AG10803 (cell line): ENCODE data around the gene EFCAB9.
A peak's percentile ranks its signal among the peaks of the same experiment; 100 is the strongest.
"Not testable (repeated sequence)": the region's sequence is repeated elsewhere in the genome, so short reads cannot be mapped to it uniquely, and the experiment has no call there.

Experiments
- DNase-seq: peaks from one replicate; pipeline ENCODE4 v3.0.0; 2010; ENCODE audit warnings: low read depth
- H3K4me3 ChIP-seq: 2 replicates; pipeline ENCODE4 v1.5.1; 2011; ENCODE audit warnings: mild to moderate bottlenecking, low read length, control low read depth
- TF ChIP-seq, protein P1 (sequence below): conservative IDR thresholded peaks from 2 replicates; pipeline ENCODE4 v1.5.1; 2011; ENCODE audit warnings: mild to moderate bottlenecking, low read length, control low read depth, inconsistent platforms

Gene EFCAB9

GRCh38 chr5:172148381-172148780 is 45.6 kb upstream of the EFCAB9 start:
- no peak overlapping the region for H3K4me3 ChIP-seq
- DNase-seq, result no peak
- TF ChIP-seq, protein P1, sequence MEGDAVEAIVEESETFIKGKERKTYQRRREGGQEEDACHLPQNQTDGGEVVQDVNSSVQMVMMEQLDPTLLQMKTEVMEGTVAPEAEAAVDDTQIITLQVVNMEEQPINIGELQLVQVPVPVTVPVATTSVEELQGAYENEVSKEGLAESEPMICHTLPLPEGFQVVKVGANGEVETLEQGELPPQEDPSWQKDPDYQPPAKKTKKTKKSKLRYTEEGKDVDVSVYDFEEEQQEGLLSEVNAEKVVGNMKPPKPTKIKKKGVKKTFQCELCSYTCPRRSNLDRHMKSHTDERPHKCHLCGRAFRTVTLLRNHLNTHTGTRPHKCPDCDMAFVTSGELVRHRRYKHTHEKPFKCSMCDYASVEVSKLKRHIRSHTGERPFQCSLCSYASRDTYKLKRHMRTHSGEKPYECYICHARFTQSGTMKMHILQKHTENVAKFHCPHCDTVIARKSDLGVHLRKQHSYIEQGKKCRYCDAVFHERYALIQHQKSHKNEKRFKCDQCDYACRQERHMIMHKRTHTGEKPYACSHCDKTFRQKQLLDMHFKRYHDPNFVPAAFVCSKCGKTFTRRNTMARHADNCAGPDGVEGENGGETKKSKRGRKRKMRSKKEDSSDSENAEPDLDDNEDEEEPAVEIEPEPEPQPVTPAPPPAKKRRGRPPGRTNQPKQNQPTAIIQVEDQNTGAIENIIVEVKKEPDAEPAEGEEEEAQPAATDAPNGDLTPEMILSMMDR, result no peak

- DNase-seq, result peak; percentile 68
- no peak overlapping the region for H3K4me3 ChIP-seq
- TF ChIP-seq, protein P1, result no peak
These were observed 44.9 kb upstream of the EFCAB9 start for GRCh38 chr5:172149073-172149472.

GRCh38 chr5:172149481-172149880 is 44.5 kb upstream of the EFCAB9 start:
- not testable (repeated sequence) for DNase-seq, H3K4me3 ChIP-seq

DNA sequence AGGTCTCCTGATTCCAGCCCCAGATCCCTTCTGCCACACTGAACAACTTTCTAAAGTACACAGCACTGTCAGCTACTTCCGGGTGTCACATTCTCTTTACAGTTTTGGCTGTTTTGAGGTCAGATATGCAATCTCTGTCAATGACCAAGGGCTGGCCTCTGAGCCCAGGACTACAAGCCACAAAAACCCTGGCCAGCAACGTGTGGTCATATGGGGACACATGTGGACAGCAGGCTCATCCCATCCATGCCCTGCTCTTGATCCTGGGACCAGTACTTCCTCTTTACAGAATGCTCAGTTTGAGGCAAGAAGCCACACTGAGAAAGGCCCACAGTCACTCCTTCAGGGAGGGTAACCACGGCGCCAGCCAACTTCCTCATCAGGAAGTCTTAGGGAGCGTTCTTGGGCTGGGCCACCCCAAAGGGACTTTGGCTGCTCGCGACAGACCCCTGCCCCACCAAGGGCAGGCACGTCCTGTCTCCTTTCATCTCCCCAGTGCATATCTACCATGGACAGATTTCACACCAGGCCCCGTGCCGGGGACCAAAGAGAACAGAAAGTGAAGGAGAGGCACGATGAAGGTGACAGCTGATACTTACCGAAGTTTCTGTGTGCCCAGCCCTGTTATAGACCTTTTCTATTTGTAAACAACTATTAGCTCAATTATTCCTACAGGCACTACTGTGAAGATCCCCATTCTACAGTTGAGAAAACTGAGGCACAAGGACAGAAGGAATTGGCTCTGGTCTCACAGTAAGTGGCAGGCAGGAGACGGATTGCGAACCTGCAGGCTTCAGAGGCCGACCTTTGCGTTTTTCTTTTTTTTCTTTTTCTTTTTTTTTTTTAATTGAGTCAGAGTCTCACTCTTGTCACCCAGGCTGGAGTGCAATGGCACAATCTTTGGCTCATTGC is 43.2 kb upstream of the EFCAB9 start:
- DNase-seq, result peak; percentile 81
- TF ChIP-seq, protein P1, result no peak
- no peak overlapping the region for H3K4me3 ChIP-seq

DNA sequence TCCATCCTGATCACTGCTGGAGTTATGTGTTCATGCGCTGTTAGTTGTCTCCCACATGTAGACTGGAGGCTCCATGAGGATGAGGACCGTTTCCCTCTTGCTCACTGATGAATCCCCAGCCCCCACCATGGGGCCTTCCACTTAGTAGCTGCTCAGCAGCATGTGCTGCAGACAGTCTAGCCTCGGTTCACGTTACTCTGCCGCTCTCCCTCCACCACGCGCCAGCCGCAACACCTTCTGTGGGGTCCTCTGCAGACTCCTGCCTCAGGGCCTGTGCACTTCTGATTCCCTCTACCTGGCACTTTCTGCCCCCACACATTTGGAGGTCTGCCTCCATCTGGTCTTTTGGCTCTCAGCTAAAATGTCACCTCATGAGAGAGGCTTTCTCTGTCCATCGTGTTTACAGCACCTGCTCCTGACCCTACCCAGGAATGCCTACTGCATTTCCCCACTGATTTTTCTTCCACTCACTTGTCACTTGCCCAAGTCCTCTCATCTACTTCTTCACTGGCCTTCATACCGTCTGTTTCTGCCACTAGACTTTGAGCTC is 42.2 kb upstream of the EFCAB9 start:
- DNase-seq, result no peak
- no peak overlapping the region for H3K4me3 ChIP-seq
- TF ChIP-seq, protein P1, result no peak

- DNase-seq, result no peak
- TF ChIP-seq, protein P1, result no peak
- H3K4me3 ChIP-seq, result no peak overlapping the region
These were observed 40.3 kb upstream of the EFCAB9 start for GRCh38 chr5:172153695-172154094.

DNA sequence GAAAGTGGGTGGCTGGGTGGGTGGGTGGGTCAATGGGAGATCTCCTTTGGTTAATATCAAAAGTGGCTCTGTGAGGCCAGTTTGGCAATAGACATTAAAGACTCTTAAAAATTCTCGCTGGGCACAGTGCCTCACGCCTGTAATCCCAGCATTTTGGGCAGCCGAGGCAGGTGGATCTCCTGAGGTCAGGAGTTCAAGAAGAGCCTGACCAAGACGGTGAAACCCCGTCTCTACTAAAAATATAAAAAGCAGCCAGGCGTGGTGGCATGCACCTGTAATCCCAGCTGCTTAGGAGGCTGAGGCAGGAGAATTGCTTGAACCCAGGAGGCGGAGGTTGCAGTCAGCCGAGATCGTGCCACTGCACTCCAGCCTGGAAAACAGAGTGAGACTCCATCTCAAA is 38.9 kb upstream of the EFCAB9 start:
- not testable (repeated sequence) for DNase-seq, H3K4me3 ChIP-seq

- TF ChIP-seq, protein P1, result no peak
- DNase-seq, result no peak
These were observed 37.4 kb upstream of the EFCAB9 start for GRCh38 chr5:172156541-172156994.

More at GRCh38 chr5:172156541-172156994, 37.4 kb upstream of the EFCAB9 start:
- H3K4me3 ChIP-seq, result no peak overlapping the region
